ENCODE measurements around the gene FEZ2.

The FEZ2 gene

DNA sequence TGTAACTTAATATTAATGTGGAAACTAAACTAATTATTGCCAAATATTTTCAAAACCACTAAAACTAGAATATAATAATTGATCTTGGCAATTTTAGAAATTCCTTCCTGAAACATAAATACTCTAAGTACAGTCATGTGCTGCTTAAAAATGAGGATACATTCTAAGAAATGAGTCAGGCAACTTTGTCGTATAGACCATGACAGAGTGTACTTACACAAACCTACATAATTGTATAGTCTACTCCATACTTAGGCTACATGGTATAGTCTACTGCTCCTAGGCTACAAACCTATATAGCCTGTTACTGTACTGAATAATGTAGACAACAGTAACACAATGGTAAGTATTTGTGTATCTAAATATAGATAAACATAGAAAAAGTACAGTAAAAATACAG is 27.6 kb downstream of the FEZ2 start:
- ATAC-seq: peak; percentile 20; the same call in 1 of the 3 replicates
- TF ChIP-seq ZFP3 (CRISPR knock-in tag; IDR thresholded peaks at IDR 0.05) (no peak), OSR1 (CRISPR knock-in tag; IDR thresholded peaks at IDR 0.05) (no peak), ZNF8 (CRISPR knock-in tag; IDR thresholded peaks at IDR 0.05) (no peak), RARB (CRISPR knock-in tag; IDR thresholded peaks at IDR 0.05) (no peak), ZFP30 (CRISPR knock-in tag; IDR thresholded peaks at IDR 0.05) (no peak), TCF4 (CRISPR knock-in tag; IDR thresholded peaks at IDR 0.05; ENCODE audit: borderline replicate concordance) (no peak), ZNF565 (CRISPR knock-in tag; conservative IDR thresholded peaks at IDR 0.05; ENCODE audit: low read depth) (no peak), TOX (CRISPR knock-in tag; IDR thresholded peaks at IDR 0.05; ENCODE audit: borderline replicate concordance) (no peak), PPARA (CRISPR knock-in tag; IDR thresholded peaks at IDR 0.05; ENCODE audit: borderline replicate concordance) (no peak), BACH2 (CRISPR knock-in tag; IDR thresholded peaks at IDR 0.05; ENCODE audit: borderline replicate concordance) (no peak), SNAI2 (CRISPR knock-in tag; IDR thresholded peaks at IDR 0.05) (no peak)
- TF ChIP-seq, protein P1, sequence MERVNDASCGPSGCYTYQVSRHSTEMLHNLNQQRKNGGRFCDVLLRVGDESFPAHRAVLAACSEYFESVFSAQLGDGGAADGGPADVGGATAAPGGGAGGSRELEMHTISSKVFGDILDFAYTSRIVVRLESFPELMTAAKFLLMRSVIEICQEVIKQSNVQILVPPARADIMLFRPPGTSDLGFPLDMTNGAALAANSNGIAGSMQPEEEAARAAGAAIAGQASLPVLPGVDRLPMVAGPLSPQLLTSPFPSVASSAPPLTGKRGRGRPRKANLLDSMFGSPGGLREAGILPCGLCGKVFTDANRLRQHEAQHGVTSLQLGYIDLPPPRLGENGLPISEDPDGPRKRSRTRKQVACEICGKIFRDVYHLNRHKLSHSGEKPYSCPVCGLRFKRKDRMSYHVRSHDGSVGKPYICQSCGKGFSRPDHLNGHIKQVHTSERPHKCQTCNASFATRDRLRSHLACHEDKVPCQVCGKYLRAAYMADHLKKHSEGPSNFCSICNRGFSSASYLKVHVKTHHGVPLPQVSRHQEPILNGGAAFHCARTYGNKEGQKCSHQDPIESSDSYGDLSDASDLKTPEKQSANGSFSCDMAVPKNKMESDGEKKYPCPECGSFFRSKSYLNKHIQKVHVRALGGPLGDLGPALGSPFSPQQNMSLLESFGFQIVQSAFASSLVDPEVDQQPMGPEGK (CRISPR knock-in tag; IDR thresholded peaks at IDR 0.05; ENCODE audit: borderline replicate concordance): no peak
- TF ChIP-seq, protein P2, sequence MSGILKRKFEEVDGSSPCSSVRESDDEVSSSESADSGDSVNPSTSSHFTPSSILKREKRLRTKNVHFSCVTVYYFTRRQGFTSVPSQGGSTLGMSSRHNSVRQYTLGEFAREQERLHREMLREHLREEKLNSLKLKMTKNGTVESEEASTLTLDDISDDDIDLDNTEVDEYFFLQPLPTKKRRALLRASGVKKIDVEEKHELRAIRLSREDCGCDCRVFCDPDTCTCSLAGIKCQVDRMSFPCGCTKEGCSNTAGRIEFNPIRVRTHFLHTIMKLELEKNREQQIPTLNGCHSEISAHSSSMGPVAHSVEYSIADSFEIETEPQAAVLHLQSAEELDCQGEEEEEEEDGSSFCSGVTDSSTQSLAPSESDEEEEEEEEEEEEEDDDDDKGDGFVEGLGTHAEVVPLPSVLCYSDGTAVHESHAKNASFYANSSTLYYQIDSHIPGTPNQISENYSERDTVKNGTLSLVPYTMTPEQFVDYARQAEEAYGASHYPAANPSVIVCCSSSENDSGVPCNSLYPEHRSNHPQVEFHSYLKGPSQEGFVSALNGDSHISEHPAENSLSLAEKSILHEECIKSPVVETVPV (CRISPR knock-in tag; IDR thresholded peaks at IDR 0.05): no peak
- TF ChIP-seq, protein P3, sequence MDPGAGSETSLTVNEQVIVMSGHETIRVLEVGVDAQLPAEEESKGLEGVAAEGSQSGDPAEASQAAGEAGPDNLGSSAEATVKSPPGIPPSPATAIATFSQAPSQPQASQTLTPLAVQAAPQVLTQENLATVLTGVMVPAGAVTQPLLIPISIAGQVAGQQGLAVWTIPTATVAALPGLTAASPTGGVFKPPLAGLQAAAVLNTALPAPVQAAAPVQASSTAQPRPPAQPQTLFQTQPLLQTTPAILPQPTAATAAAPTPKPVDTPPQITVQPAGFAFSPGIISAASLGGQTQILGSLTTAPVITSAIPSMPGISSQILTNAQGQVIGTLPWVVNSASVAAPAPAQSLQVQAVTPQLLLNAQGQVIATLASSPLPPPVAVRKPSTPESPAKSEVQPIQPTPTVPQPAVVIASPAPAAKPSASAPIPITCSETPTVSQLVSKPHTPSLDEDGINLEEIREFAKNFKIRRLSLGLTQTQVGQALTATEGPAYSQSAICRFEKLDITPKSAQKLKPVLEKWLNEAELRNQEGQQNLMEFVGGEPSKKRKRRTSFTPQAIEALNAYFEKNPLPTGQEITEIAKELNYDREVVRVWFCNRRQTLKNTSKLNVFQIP (CRISPR knock-in tag; IDR thresholded peaks at IDR 0.05; ENCODE audit: borderline replicate concordance, low read depth): no peak
- TF ChIP-seq, protein P4, sequence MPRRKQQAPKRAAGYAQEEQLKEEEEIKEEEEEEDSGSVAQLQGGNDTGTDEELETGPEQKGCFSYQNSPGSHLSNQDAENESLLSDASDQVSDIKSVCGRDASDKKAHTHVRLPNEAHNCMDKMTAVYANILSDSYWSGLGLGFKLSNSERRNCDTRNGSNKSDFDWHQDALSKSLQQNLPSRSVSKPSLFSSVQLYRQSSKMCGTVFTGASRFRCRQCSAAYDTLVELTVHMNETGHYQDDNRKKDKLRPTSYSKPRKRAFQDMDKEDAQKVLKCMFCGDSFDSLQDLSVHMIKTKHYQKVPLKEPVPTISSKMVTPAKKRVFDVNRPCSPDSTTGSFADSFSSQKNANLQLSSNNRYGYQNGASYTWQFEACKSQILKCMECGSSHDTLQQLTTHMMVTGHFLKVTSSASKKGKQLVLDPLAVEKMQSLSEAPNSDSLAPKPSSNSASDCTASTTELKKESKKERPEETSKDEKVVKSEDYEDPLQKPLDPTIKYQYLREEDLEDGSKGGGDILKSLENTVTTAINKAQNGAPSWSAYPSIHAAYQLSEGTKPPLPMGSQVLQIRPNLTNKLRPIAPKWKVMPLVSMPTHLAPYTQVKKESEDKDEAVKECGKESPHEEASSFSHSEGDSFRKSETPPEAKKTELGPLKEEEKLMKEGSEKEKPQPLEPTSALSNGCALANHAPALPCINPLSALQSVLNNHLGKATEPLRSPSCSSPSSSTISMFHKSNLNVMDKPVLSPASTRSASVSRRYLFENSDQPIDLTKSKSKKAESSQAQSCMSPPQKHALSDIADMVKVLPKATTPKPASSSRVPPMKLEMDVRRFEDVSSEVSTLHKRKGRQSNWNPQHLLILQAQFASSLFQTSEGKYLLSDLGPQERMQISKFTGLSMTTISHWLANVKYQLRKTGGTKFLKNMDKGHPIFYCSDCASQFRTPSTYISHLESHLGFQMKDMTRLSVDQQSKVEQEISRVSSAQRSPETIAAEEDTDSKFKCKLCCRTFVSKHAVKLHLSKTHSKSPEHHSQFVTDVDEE (CRISPR knock-in tag; IDR thresholded peaks at IDR 0.05): no peak

DNA sequence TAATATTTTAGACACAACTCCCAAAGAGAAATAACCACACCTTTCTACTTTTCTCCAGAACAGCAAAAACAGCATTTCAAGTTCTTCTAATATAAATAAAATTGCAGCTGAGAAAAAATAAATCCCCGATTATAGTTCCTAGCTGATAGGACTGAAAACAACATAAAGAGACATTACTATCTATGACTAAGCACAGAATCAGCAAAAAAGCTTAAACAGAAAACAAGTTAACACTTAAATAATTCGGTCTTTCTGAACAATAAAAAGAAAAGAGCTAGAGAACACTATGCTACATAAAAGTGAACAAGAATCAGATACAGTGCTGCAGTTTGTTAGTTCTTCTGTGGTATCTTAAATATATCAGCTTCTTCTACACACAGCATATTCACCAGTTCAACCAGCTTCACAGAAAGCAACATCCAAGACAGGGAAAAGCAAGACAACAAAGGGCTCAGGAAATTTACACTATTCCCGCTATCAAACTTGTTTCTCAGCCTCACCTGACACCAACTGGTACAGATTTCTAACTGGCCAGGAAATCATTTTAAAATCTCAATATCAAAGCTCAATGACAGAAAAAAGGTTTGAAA is 28.6 kb downstream of the FEZ2 start:
- peak; percentile 27 for ATAC-seq
- TF ChIP-seq RARB (CRISPR knock-in tag; IDR thresholded peaks at IDR 0.05) (no peak), ZC3H10 (CRISPR knock-in tag; IDR thresholded peaks at IDR 0.05) (no peak), ZNF70 (CRISPR knock-in tag; IDR thresholded peaks at IDR 0.05) (no peak), SNAI2 (CRISPR knock-in tag; IDR thresholded peaks at IDR 0.05) (no peak), BACH2 (CRISPR knock-in tag; IDR thresholded peaks at IDR 0.05; ENCODE audit: borderline replicate concordance) (no peak), CSDC2 (CRISPR knock-in tag; IDR thresholded peaks at IDR 0.05) (no peak)
- TF ChIP-seq, protein P4 (CRISPR knock-in tag; IDR thresholded peaks at IDR 0.05): no peak
- TF ChIP-seq, protein P5, sequence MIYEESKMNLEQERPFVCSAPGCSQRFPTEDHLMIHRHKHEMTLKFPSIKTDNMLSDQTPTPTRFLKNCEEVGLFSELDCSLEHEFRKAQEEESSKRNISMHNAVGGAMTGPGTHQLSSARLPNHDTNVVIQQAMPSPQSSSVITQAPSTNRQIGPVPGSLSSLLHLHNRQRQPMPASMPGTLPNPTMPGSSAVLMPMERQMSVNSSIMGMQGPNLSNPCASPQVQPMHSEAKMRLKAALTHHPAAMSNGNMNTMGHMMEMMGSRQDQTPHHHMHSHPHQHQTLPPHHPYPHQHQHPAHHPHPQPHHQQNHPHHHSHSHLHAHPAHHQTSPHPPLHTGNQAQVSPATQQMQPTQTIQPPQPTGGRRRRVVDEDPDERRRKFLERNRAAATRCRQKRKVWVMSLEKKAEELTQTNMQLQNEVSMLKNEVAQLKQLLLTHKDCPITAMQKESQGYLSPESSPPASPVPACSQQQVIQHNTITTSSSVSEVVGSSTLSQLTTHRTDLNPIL (CRISPR knock-in tag; IDR thresholded peaks at IDR 0.05; ENCODE audit: low read depth): no peak
- TF ChIP-seq, protein P2 (CRISPR knock-in tag; IDR thresholded peaks at IDR 0.05): no peak
